PFSK-1 (cell line): ENCODE data around the gene ADTRP.

Source experiments
- POLR2AphosphoS5 ChIP-seq: IDR thresholded peaks from 2 replicates; pipeline ENCODE4 v1.6.1; 2012; ENCODE audit warnings: low read depth, mild to moderate bottlenecking, control low read depth, low read length, moderate library complexity
- SIN3A ChIP-seq: IDR thresholded peaks from 2 replicates; pipeline ENCODE4 v1.6.1; 2012; ENCODE audit warnings: mild to moderate bottlenecking, low read length, moderate library complexity, borderline replicate concordance; ENCODE audit not compliant: insufficient read depth

- TF ChIP-seq POLR2AphosphoS5 (no peak), SIN3A (no peak)
Observed at GRCh38 chr6:11785774-11786579, 7.4 kb upstream of the ADTRP start.
